OCI-LY7 (cell line): ENCODE results near the gene OR4E1.
A peak's percentile ranks its signal among the peaks of the same experiment; 100 is the strongest.

ENCODE experiments used
- CTCF ChIP-seq: fragments of 200-600 bp; sonication (generic); conservative IDR thresholded peaks from 2 replicates; pipeline ENCODE4 v1.5.1; 2014; ENCODE audit warnings: mild to moderate bottlenecking, antibody characterized with exemption, low read length, moderate library complexity, mixed read lengths
- EZH2phosphoT487 ChIP-seq: fragments of 200-600 bp; sonication (generic); IDR thresholded peaks from 2 replicates; pipeline ENCODE4 v1.6.1; 2018; ENCODE audit warnings: low read depth, borderline replicate concordance, mild to moderate bottlenecking, mixed run types, antibody characterized with exemption, low read length, moderate library complexity, mixed read lengths

GRCh38 chr14:21711360-21711961 lies 37.8 kb upstream of the OR4E1 start:
- TF ChIP-seq CTCF (peak; percentile 94), EZH2phosphoT487 (no peak)
